ENCODE measurements around the gene CADM1.

CADM1 gene

DNA sequence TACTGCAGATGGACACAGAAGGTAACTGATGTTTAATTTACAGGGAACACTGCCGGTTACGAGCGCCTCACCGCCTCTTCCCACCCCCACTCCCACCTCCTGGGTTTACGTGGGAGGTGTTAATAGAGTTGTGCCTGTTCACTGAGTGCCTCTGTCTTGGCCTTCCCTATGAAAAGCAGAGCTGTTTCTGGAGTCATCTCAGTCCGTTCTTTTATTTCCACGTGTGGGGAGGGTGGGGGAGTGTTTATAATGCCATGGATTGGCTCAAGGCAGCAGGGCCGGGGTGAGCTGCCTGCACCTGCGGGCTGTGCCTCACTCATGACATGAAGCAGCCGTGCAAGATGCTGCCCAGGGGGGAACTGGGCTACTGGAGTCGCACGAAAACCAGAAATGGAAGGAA lies 322.7 kb downstream of the CADM1 start:
- no peak for TF ChIP-seq CTCF (IDR thresholded peaks at IDR 0.05; ENCODE audit: low read depth, low read length, missing control alignments)
- in situ Hi-C loops (cut with HindIII; ENCODE audit: low sequenced_read_pairs) = no loop called here
- no peak overlapping the region for H3K4me3 ChIP-seq (ENCODE audit: low read depth, low read length)
- DNase-seq (ENCODE audit: low read depth) = no peak

DNA sequence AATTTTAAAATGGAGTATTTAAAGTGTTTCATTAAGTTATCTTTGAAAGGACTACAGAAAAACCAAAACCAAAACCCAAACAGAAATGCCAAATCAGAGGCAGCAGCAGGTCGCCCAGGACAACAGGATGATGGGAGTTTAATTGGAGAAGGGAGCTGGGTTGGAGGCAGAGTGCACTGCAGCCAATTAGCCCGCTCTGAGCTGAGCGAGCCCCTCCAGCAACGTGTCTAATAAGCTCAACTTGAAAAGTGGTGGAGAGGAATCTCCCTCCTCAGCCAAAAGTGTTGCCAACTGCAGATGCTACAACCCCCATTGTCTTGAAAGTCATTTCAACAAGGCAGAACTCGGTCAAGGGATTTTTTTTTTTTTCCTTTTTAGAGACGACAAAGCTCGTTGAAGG lies 323.9 kb downstream of the CADM1 start:
- in situ Hi-C loops (cut with HindIII; ENCODE audit: low sequenced_read_pairs) = no loop called here
- TF ChIP-seq CTCF (IDR thresholded peaks at IDR 0.05; ENCODE audit: low read depth, low read length, missing control alignments) = no peak
- no peak overlapping the region for H3K4me3 ChIP-seq (ENCODE audit: low read depth, low read length)
- no peak for DNase-seq (ENCODE audit: low read depth)

GRCh38 chr11:115179636-115180035 lies 324.6 kb downstream of the CADM1 start:
- no peak overlapping the region for H3K4me3 ChIP-seq (ENCODE audit: low read depth, low read length)
- no peak for DNase-seq (ENCODE audit: low read depth)
- in situ Hi-C loops (cut with HindIII; ENCODE audit: low sequenced_read_pairs) = no loop called here
- no peak for TF ChIP-seq CTCF (IDR thresholded peaks at IDR 0.05; ENCODE audit: low read depth, low read length, missing control alignments)

- no peak for TF ChIP-seq CTCF (IDR thresholded peaks at IDR 0.05; ENCODE audit: low read depth, low read length, missing control alignments)
- no peak overlapping the region for H3K4me3 ChIP-seq (ENCODE audit: low read depth, low read length)
- no peak for DNase-seq (ENCODE audit: low read depth)
- in situ Hi-C loops (cut with HindIII; ENCODE audit: low sequenced_read_pairs) = no loop called here
These were observed 325.5 kb downstream of the CADM1 start for GRCh38 chr11:115178705-115179104.

GRCh38 chr11:115173136-115173535 lies 331.1 kb downstream of the CADM1 start:
- H3K4me3 ChIP-seq (ENCODE audit: low read depth, low read length) = no peak overlapping the region
- no peak for DNase-seq (ENCODE audit: low read depth)
- no peak for TF ChIP-seq CTCF (IDR thresholded peaks at IDR 0.05; ENCODE audit: low read depth, low read length, missing control alignments)
- in situ Hi-C loops (cut with HindIII; ENCODE audit: low sequenced_read_pairs) = no loop called here

GRCh38 chr11:115170133-115170815 lies 333.9 kb downstream of the CADM1 start:
- in situ Hi-C loops (cut with HindIII; ENCODE audit: low sequenced_read_pairs) = no loop called here
- peak; percentile 32 for DNase-seq (ENCODE audit: low read depth)
- peak; percentile 73 for TF ChIP-seq CTCF (IDR thresholded peaks at IDR 0.05; ENCODE audit: low read depth, low read length, missing control alignments)

More at GRCh38 chr11:115170133-115170815, 333.9 kb downstream of the CADM1 start:
- no peak overlapping the region for H3K4me3 ChIP-seq (ENCODE audit: low read depth, low read length)

All from astrocyte of the cerebellum (primary cell).